Neuronal stem cell (in vitro differentiated cells): Measurements from ENCODE around the gene IPO8.

Experiments used
- DNase-seq: peaks from one replicate; pipeline ENCODE4 v3.0.0-alpha.2; 2013; ENCODE audit warnings: low spot score
- H2AFZ ChIP-seq: one replicate; pipeline ENCODE4 v1.6.1; 2013; ENCODE audit warnings: mild to moderate bottlenecking, low read length, inconsistent platforms
- H2AK5ac ChIP-seq: 2 replicates; pipeline ENCODE4 v1.6.1; 2013; ENCODE audit warnings: low read depth, mild to moderate bottlenecking, inconsistent platforms, low read length, moderate library complexity, mixed read lengths
- H2BK120ac ChIP-seq: 2 replicates; pipeline ENCODE4 v1.6.1; 2013; ENCODE audit warnings: low read depth, mild to moderate bottlenecking, inconsistent platforms, low read length, moderate library complexity, mixed read lengths
- H2BK12ac ChIP-seq: one replicate; pipeline ENCODE4 v1.6.1; 2013; ENCODE audit warnings: low read length, inconsistent platforms
- H2BK15ac ChIP-seq: 2 replicates; pipeline ENCODE4 v1.6.1; 2013; ENCODE audit warnings: mild to moderate bottlenecking, low read length, inconsistent platforms, mixed read lengths
- H2BK5ac ChIP-seq: one replicate; pipeline ENCODE4 v1.6.1; 2013; ENCODE audit warnings: inconsistent platforms, mild to moderate bottlenecking, low read length, moderate library complexity
- H3K14ac ChIP-seq: one replicate; pipeline ENCODE4 v1.6.1; 2013; ENCODE audit warnings: low read length, inconsistent platforms
- H3K18ac ChIP-seq: 2 replicates; pipeline ENCODE4 v1.6.1; 2013; ENCODE audit warnings: low read length, inconsistent platforms
- H3K23ac ChIP-seq: 2 replicates; pipeline ENCODE4 v1.6.1; 2013; ENCODE audit warnings: low read depth, mild to moderate bottlenecking, mixed read lengths, low read length, inconsistent platforms; ENCODE audit not compliant: poor library complexity
- H3K27ac ChIP-seq: replicated peaks from 3 replicates; pipeline ENCODE4 v1.5.1; 2013; ENCODE audit warnings: low read length, inconsistent platforms
- H3K27me3 ChIP-seq, 3 experiments: 2 replicates each; pipeline ENCODE4 v1.6.1; 2013; ENCODE audit warnings: low read length in 3 of 3, mild to moderate bottlenecking in 2 of 3, inconsistent platforms in 1 of 3, low read depth in 1 of 3, mixed read lengths in 1 of 3, moderate library complexity in 1 of 3; ENCODE audit not compliant: control insufficient read depth in 3 of 3, insufficient read depth in 3 of 3
- H3K36me3 ChIP-seq, 2 donors: replicated peaks in 1 of 2; 2 replicates each; pipeline ENCODE4 v1.6.1; 2013; ENCODE audit warnings: low read length in 2 of 2; ENCODE audit not compliant: control insufficient read depth in 2 of 2, insufficient read depth in 2 of 2
- H3K4ac ChIP-seq: 2 replicates; pipeline ENCODE4 v1.6.1; 2013; ENCODE audit warnings: inconsistent platforms, mild to moderate bottlenecking, low read length, moderate library complexity
- H3K4me1 ChIP-seq, 2 donors: 1 replicate in 1 of 2; 2 replicates in 1 of 2; pipeline ENCODE4 v1.6.1; 2013; ENCODE audit warnings: low read length in 2 of 2, low read depth in 1 of 2; ENCODE audit not compliant: control insufficient read depth in 2 of 2, insufficient read depth in 1 of 2
- H3K4me2 ChIP-seq: one replicate; pipeline ENCODE4 v1.6.1; 2013; ENCODE audit warnings: mild to moderate bottlenecking, low read length, inconsistent platforms; ENCODE audit not compliant: insufficient read depth, poor library complexity, severe bottlenecking
- H3K4me3 ChIP-seq, 2 donors: 2 replicates each; pipeline ENCODE4 v1.5.1; 2013; ENCODE audit warnings: low read length in 2 of 2, mild to moderate bottlenecking in 2 of 2, inconsistent platforms in 1 of 2, moderate library complexity in 1 of 2
- H3K79me1 ChIP-seq: one replicate; pipeline ENCODE4 v1.6.1; 2013; ENCODE audit warnings: low read depth, mild to moderate bottlenecking, inconsistent platforms, low read length, moderate library complexity
- H3K9ac ChIP-seq: one replicate; pipeline ENCODE4 v1.6.1; 2013; ENCODE audit warnings: mild to moderate bottlenecking, low read depth, low read length, inconsistent platforms; ENCODE audit not compliant: poor library complexity
- H3K9me3 ChIP-seq, 2 donors: replicated peaks in 1 of 2; 2 replicates each; pipeline versions ENCODE3 to v1.6.1; 2013; ENCODE audit warnings: low read length in 2 of 2, mild to moderate bottlenecking in 2 of 2, inconsistent platforms in 1 of 2, low read depth in 1 of 2, mixed read lengths in 1 of 2, moderate library complexity in 1 of 2; ENCODE audit not compliant: control insufficient read depth in 2 of 2, insufficient read depth in 1 of 2
- H4K8ac ChIP-seq: one replicate; pipeline ENCODE4 v1.6.1; 2013; ENCODE audit warnings: low read depth, mild to moderate bottlenecking, inconsistent platforms, low read length, moderate library complexity
- H4K91ac ChIP-seq: one replicate; pipeline ENCODE4 v1.6.1; 2013; ENCODE audit warnings: low read length, low read depth, mild to moderate bottlenecking, inconsistent platforms; ENCODE audit not compliant: poor library complexity
- WGBS, 2 donors: extraction: QIAGEN DNeasy Blood & Tissue Kit; methylation state at CpG; one replicate each; pipeline ENCODE4 v1.1.7; 2013; ENCODE audit warnings: missing lambda C conversion rate in 2 of 2, mixed read lengths in 1 of 2; ENCODE audit not compliant: insufficient read length in 2 of 2, insufficient replicate concordance in 1 of 2; ENCODE audit errors: extremely low coverage in 2 of 2; 5-methylcytosine and 5-hydroxymethylcytosine counted together

The IPO8 gene

GRCh38 chr12:30582943-30583342 lies 112.7 kb downstream of the IPO8 start:
- Histone ChIP-seq H3K27me3 (no peaks in the 10 kb centered on the region), H2AFZ (no peak overlapping the region), H3K9me3 (no peaks in the 10 kb centered on the region), H2BK15ac (no peak overlapping the region), H3K9ac (no peak overlapping the region), H2BK12ac (no peak overlapping the region), H3K4me2 (no peak overlapping the region), H4K91ac (no peak overlapping the region), H3K4me1 (no peaks in the 10 kb centered on the region), H3K4me3 (no peak overlapping the region), H4K8ac (no peak overlapping the region), H3K79me1 (no peaks in the 10 kb centered on the region), H2BK5ac (no peak overlapping the region), H2BK120ac (no peak overlapping the region), H3K4ac (no peak overlapping the region), H3K18ac (no peak overlapping the region), H2AK5ac (no peak overlapping the region), H3K23ac (no peak overlapping the region), H3K27ac (no peak overlapping the region), H3K36me3 (no peaks in the 10 kb centered on the region), H3K14ac (no peak overlapping the region)
- DNase-seq, result no peak
- WGBS, 2 donors, result no CpG with 5 or more reads among the region's 1 CpG

DNA sequence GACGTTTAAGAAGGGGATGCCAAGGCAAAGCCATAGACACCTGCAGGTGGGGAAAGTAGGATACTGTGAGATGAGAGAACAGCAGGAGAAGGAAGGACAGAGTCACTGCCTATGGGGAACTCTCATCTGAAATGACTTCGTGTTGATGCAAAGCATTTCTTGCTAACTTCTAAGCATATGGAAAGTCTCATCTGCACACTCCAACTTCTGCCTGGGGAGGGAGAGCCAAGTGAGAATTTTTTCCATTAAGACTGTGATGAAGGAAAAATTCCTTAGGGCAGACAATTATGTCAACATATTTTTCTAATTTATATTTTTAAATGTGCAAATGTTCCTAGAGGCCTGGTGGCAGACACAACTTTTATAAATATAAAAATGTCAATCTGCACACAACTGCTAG lies 115.3 kb downstream of the IPO8 start:
- WGBS, 2 donors, result no CpG with 5 or more reads among the region's 2 CpGs
- Histone ChIP-seq H3K27ac (no peak overlapping the region), H2AFZ (no peak overlapping the region), H3K79me1 (no peaks in the 10 kb centered on the region), H3K9ac (no peak overlapping the region), H4K91ac (no peak overlapping the region), H3K14ac (no peak overlapping the region), H3K4me1 (no peaks in the 10 kb centered on the region), H3K4me2 (no peak overlapping the region), H3K36me3 (no peaks in the 10 kb centered on the region), H2AK5ac (no peak overlapping the region), H3K4ac (no peak overlapping the region), H2BK12ac (no peak overlapping the region), H3K23ac (no peak overlapping the region), H3K9me3 (no peaks in the 10 kb centered on the region), H2BK120ac (no peak overlapping the region), H3K18ac (no peak overlapping the region), H2BK5ac (no peak overlapping the region), H3K4me3 (no peak overlapping the region), H2BK15ac (no peak overlapping the region), H3K27me3 (no peaks in the 10 kb centered on the region), H4K8ac (no peak overlapping the region)
- DNase-seq, result no peak
